BJ (cell line): ENCODE data around the gene TMEM198. TPM values are rescaled to one million over a fixed set of nuclear protein-coding genes. Genes with fewer than 3 reads are reported as not detected.

Source experiments
- CTCF ChIA-PET: fragments of 350-600 bp; formaldehyde crosslinking; extraction: SDS; loops from one replicate; lab custom pipeline; 2021; ENCODE audit warnings: antibody characterized with exemption, inconsistent platforms; lab: Yijun Ruan, JAX
- POLR2A ChIA-PET: fragments of 300-600 bp; sonication (Branson Sonifier 250); formaldehyde crosslinking; extraction: SDS; loops from one replicate; lab custom pipeline; 2021; ENCODE audit warnings: antibody characterized with exemption; lab: Charles Lee
- DNase-seq: peaks from one replicate; pipeline ENCODE4 v3.0.0-alpha.2; 2011; ENCODE audit warnings: low read depth
- H3K27me3 ChIP-seq: 2 replicates; pipeline ENCODE4 v1.6.0; 2011; ENCODE audit warnings: low read length; ENCODE audit not compliant: control insufficient read depth, insufficient read depth
- H3K36me3 ChIP-seq: 2 replicates; pipeline ENCODE4 v1.5.1; 2011; ENCODE audit warnings: low read length; ENCODE audit not compliant: control insufficient read depth, insufficient read depth
- H3K4me3 ChIP-seq: 2 replicates; pipeline ENCODE4 v1.5.1; 2011; ENCODE audit warnings: low read depth, mild to moderate bottlenecking, control low read depth, low read length
- CTCF ChIP-seq: IDR thresholded peaks from 2 replicates; pipeline ENCODE4 v1.5.1; 2011; ENCODE audit warnings: low read depth, mild to moderate bottlenecking, control low read depth, inconsistent platforms, low read length, moderate library complexity; ENCODE audit not compliant: insufficient read depth
- polyA plus RNA-seq: library from polyadenylated mRNA; depleted of rRNA; stranded (reverse); fragments of >200 nt; gene quantifications from 2 replicates; pipeline ENCODE4 v1.2.3, GENCODE V29; 2011

Gene TMEM198
- polyA plus RNA-seq, 1 experiment: 4.0 TPM

GRCh38 chr2:219536425-219536824, 7.4 kb upstream of the TMEM198 start:
- POLR2A ChIA-PET: no interaction called here
- DNase-seq: no peak
- Histone ChIP-seq H3K36me3 (peaks cover 24% of the 10 kb centered on the region), H3K27me3 (peaks cover 2% of the 10 kb centered on the region; the same call in 1 of the 2 replicates), H3K4me3 (no peak overlapping the region)
- CTCF ChIA-PET: interaction anchor here (2.8 to 35.2 kb wide), 4 partner anchors 26 to 153 kb away, joined by 10 to 872 read pairs (median 10); partner anchors contain the start of genes ASIC4 and GMPPA
- no peak for TF ChIP-seq CTCF

GRCh38 chr2:219536967-219537366, 6.9 kb upstream of the TMEM198 start:
- Histone ChIP-seq H3K27me3 (0 out of 2 replicates have a peak, but pooled peaks cover 2% of the 10 kb centered on the region), H3K36me3 (peaks cover 28% of the 10 kb centered on the region), H3K4me3 (no peak overlapping the region)
- no peak for DNase-seq
- no peak for TF ChIP-seq CTCF
- CTCF ChIA-PET: interaction anchor here (0.6 to 35.2 kb wide), 5 partner anchors 26 to 153 kb away, joined by 3 to 872 read pairs (median 10); partner anchors contain the start of genes ASIC4 and GMPPA
- POLR2A ChIA-PET: no interaction called here

GRCh38 chr2:219537657-219538488, 6.0 kb upstream of the TMEM198 start:
- DNase-seq: no peak
- Histone ChIP-seq H3K4me3 (no peak overlapping the region), H3K27me3 (no peaks in the 10 kb centered on the region), H3K36me3 (peaks cover 28% of the 10 kb centered on the region)
- TF ChIP-seq CTCF: no peak; the same call in 1 of the 2 replicates
- ChIA-PET CTCF (interaction anchor here (0.6 to 35.2 kb wide), 8 partner anchors 27 to 152 kb away, joined by 3 to 872 read pairs (median 7); partner anchors contain the start of genes ASIC4 and GMPPA), POLR2A (no interaction called here)

- DNase-seq: no peak
- ChIA-PET CTCF (interaction anchor here (1.1 to 35.2 kb wide), 6 partner anchors 28 to 151 kb away, joined by 3 to 872 read pairs (median 10); partner anchors contain the start of genes ASIC4 and GMPPA), POLR2A (no interaction called here)
- no peak overlapping the region for H3K4me3 ChIP-seq
- peaks cover 28% of the 10 kb centered on the region for H3K36me3 ChIP-seq
- H3K27me3 ChIP-seq: no peaks in the 10 kb centered on the region
- TF ChIP-seq CTCF: no peak
Measured at GRCh38 chr2:219538504-219538951, 5.3 kb upstream of the TMEM198 start.
